ENCODE data around the gene SLC30A2. TPM values are rescaled to one million over a fixed set of nuclear protein-coding genes. Genes with fewer than 3 reads are reported as not detected.

The SLC30A2 gene
- total and polyA plus RNA-seq, 8 donors: 24.1 to 142 (median 47.0) TPM

DNA sequence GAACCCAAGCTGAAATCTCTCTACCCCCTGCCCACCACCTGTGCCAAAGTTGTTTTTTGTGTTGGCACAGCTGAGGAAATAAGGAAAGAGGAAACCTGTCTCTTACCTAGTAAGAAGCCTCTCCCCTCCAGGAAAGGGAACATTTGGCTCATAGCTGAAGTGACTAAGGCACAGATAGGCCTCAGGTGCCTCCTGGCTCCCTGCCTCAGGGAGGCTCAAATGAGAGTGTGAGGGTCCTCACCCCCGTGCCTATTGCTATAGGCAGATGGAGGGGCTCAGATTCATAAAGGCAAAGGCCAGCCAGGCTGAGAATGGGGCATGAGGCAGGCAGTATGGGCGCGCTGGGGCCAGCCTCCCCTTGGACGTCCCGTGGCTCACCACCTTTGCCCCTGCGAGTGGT lies 7.4 kb downstream of the SLC30A2 start:
- Histone ChIP-seq H3K9me3 (no peaks in the 10 kb centered on the region), H3K4me1 (peaks cover 28 to 37% (median 36%) of the 10 kb centered on the region in 3 donors), H3K4me3 (no peak overlapping the region), H3K36me3 (peaks cover 0 to 8% (median 0%) of the 10 kb centered on the region in 3 donors), H3K27ac (peak overlapping the region; percentile 51 to 92 (median 72)), H3K27me3 (no peaks in the 10 kb centered on the region)
- no peak for FAIRE-seq
- peak in 4 of 6 donors; percentile 52 to 75 (median 62) for DNase-seq
- WGBS, 2 donors: 80 to 81% methylated on average over 6 of the region's 6 CpGs
- intact Hi-C loops (cut with DNase I): loop anchor here in 1 of 3 donors (10.0 kb wide), 1 partner anchor 106 kb away; no protein-coding TSS in a partner anchor
- TF ChIP-seq, protein P1, sequence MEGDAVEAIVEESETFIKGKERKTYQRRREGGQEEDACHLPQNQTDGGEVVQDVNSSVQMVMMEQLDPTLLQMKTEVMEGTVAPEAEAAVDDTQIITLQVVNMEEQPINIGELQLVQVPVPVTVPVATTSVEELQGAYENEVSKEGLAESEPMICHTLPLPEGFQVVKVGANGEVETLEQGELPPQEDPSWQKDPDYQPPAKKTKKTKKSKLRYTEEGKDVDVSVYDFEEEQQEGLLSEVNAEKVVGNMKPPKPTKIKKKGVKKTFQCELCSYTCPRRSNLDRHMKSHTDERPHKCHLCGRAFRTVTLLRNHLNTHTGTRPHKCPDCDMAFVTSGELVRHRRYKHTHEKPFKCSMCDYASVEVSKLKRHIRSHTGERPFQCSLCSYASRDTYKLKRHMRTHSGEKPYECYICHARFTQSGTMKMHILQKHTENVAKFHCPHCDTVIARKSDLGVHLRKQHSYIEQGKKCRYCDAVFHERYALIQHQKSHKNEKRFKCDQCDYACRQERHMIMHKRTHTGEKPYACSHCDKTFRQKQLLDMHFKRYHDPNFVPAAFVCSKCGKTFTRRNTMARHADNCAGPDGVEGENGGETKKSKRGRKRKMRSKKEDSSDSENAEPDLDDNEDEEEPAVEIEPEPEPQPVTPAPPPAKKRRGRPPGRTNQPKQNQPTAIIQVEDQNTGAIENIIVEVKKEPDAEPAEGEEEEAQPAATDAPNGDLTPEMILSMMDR (IDR thresholded peaks at IDR 0.05): no peak
- no peak for ATAC-seq

GRCh38 chr1:26037904-26038303 lies 8.0 kb downstream of the SLC30A2 start:
- DNase-seq (no peak), FAIRE-seq (no peak), ATAC-seq (no peak)
- H3K9me3 ChIP-seq: no peaks in the 10 kb centered on the region
- TF ChIP-seq, protein P1 (IDR thresholded peaks at IDR 0.05): no peak
- intact Hi-C loops (cut with DNase I): loop anchor here in 1 of 3 donors (10.0 kb wide), 1 partner anchor 107 kb away; no protein-coding TSS in a partner anchor
- 54 to 62% methylated on average over 6 of the region's 6 CpGs for WGBS, 2 donors
- H3K4me3 ChIP-seq: no peak overlapping the region
- peaks cover 0 to 8% (median 0%) of the 10 kb centered on the region in 3 donors for H3K36me3 ChIP-seq
- H3K27me3 ChIP-seq: no peaks in the 10 kb centered on the region
- peaks cover 25 to 33% (median 33%) of the 10 kb centered on the region in 3 donors for H3K4me1 ChIP-seq
- H3K27ac ChIP-seq: peak overlapping the region; percentile 51 to 92 (median 72)

DNA sequence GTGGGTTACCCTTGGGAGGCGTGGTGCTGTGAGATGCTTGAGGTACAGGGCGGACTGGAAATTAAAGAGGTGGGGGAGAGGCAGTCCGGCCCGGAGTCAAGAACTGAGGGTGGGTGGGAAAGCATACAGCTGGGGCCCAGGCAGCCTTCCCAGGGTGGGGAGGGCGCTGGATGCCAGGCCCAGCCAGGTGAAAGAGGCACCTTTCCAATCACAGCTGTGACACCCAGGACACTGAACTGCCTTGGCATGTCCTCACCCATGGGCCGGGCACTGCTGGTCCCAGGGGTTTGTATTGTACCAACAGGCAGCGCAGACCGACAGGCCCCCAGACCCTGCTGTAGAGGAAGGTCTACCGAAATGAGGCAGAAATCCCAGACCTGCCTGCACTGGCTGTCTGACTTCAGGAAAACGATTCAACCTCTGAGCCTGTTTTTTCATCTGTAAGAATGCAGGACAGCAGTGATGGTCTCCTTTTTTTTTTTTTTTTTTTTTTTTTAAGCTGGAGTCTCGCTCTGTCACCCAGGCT lies 9.1 kb downstream of the SLC30A2 start:
- DNase-seq (peak in 2 of 6 donors; percentile 91 to 98), ATAC-seq (peak in 1 of 4 donors; percentile 46), FAIRE-seq (no peak)
- Histone ChIP-seq H3K4me3 (no peak overlapping the region), H3K4me1 (peaks cover 20 to 30% (median 27%) of the 10 kb centered on the region in 3 donors), H3K27me3 (no peaks in the 10 kb centered on the region), H3K27ac (peak overlapping the region; percentile 51 to 92 (median 72)), H3K9me3 (no peaks in the 10 kb centered on the region), H3K36me3 (peaks cover 0 to 8% (median 0%) of the 10 kb centered on the region in 3 donors)
- TF ChIP-seq, protein P1 (IDR thresholded peaks at IDR 0.05): no peak
- WGBS, 2 donors: 31 to 33% methylated on average over 10 of the region's 11 CpGs
- intact Hi-C loops (cut with DNase I): loop anchor here in 1 of 3 donors (10.0 kb wide), 1 partner anchor 108 kb away; no protein-coding TSS in a partner anchor

DNA sequence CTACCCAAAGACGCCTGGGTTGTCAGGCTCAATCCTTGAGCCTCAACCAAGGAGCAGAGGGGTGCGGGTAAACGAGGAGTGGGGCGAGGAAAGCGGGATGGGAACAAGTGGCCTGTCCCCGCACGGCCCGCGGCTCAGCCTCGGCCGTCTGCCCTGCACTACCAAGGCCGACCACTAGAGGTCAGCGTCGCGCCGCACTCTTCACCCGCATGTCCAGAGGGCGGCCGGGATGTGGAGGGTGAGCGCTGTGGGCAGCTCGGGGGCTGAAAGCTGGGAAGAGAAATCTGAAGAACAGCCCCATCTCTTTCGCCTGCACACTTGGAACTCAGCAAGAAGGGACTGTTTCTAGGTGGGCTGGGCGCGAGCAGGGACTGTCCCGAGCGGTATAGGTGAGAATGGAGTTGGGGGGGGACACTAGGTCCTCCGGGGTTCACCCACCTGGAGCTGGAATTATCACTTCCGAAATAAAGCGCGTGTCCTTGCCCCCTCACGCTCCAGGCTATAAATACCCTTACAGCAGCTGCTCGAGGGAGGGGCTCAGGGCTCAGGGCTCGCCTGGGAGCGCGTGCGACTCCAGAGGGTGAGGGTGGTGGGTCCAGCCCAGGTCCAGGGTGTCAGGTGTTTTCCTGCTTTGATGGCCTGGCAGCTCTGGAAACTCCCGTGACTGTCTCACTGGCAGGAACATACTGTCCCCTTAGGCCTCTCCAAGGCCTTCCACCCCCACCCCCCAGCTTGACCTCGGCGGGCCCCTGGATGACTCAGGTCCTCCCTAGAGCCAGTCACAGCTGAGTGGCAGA lies 9.8 kb downstream of the SLC30A2 start:
- intact Hi-C loops (cut with DNase I): loop anchor here in 1 of 3 donors (10.0 kb wide), 1 partner anchor 109 kb away; no protein-coding TSS in a partner anchor
- no peaks in the 10 kb centered on the region for H3K27me3 ChIP-seq
- FAIRE-seq: no peak
- peak overlapping the region; percentile 81 to 92 (median 86) for H3K27ac ChIP-seq
- no peaks in the 10 kb centered on the region for H3K9me3 ChIP-seq
- TF ChIP-seq, protein P1 (IDR thresholded peaks at IDR 0.05): peak; percentile 99 to 100 (median 100)
- WGBS, 2 donors: 4% methylated on average over 32 to 39 of the region's 39 CpGs
- H3K36me3 ChIP-seq: peaks cover 0 to 8% (median 0%) of the 10 kb centered on the region in 3 donors
- H3K4me3 ChIP-seq: peak overlapping the region; percentile 45 to 86 (median 58)
- peak; percentile 66 to 93 (median 78) for ATAC-seq
- peak; percentile 93 to 98 (median 98) for DNase-seq
- peaks cover 20 to 30% (median 27%) of the 10 kb centered on the region in 3 donors for H3K4me1 ChIP-seq

Data from pancreas (tissue), 10 donors.